Stimulated activated CD8-positive, alpha-beta memory T cell treated with anti-CD3 and anti-CD28 coated beads, Interleukin-12 subunit alpha, Interleukin-12 subunit beta, amount 100 ng/mL, for 4 hours (primary cell): ENCODE data around the gene CAMSAP1.

ENCODE experiments used
- DNase-seq: peaks from one replicate; pipeline ENCODE4 v3.0.0-alpha.2; 2020; ENCODE audit warnings: low read depth

The CAMSAP1 gene

DNA sequence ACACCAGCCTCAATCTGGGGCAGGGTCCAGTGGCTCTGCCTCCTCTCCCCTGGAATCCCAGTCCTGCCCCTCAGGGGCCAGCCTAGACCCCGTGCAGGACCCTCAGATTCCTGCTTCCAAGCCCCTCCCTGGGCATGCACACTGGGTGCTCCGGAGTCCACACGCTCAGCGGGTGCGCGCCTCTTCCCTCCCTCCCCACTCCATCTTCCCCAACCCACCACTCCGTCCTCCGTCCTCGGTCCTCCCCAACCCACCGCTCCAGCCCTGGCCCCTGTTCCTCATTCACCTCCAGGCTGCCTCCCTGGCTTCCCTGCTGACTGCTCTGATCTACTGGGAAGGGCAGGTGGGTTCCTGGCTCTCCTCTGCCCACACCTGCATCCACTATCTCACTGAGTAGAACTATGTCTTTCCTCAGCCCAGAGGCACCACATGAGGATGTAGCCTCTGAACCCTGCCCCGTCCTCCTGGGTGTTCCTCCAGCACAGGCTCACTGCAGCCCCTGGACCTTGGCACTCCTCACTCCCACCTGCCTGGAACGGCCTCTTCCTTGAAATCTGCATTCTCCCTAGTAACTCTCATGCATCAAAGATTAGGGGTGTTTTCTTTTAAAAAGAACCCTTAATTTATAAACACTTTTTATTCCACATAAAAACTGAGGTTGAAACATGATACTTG, 92.8 kb downstream of the CAMSAP1 start:
- no peak for DNase-seq

DNA sequence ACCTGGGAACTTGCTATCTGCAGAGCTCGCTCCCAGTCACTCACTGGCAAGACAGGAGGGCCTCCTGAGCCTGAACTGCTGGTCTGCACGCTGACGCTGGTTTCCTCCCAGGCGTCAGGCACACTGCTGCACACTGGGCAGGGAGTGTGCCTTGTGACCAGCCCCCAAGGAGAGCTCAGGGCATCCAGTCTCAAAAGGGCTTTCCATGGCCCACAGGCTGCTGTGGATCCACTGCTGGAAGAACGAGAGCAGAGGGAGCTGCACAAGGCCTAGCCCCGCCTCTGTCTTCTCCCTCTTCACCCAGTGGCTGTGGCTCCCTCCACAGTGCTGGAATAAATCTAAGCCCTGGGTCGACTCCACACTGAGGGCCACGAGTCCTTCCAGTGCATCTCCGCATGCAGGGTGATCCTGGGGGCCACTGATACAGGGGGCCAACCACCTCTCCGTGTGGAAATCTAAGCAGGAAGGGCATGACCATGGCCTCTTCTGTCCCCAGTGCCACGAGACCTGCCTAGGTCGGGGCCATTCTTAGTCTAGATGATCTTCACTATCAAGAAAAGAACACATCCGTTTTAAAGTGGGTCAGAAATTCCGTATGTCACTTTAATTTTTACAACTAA, 93.6 kb downstream of the CAMSAP1 start:
- DNase-seq, result no peak

- no peak for DNase-seq
These were observed 94.4 kb downstream of the CAMSAP1 start for GRCh38 chr9:135812961-135813360.

GRCh38 chr9:135811801-135812200, 95.5 kb downstream of the CAMSAP1 start:
- no peak for DNase-seq

- no peak for DNase-seq
These were observed 96.4 kb downstream of the CAMSAP1 start for GRCh38 chr9:135810806-135811575.

GRCh38 chr9:135809166-135809565, 98.2 kb downstream of the CAMSAP1 start:
- DNase-seq, result no peak

- DNase-seq, result no peak
These were observed 101.8 kb downstream of the CAMSAP1 start for GRCh38 chr9:135805422-135806022.

DNA sequence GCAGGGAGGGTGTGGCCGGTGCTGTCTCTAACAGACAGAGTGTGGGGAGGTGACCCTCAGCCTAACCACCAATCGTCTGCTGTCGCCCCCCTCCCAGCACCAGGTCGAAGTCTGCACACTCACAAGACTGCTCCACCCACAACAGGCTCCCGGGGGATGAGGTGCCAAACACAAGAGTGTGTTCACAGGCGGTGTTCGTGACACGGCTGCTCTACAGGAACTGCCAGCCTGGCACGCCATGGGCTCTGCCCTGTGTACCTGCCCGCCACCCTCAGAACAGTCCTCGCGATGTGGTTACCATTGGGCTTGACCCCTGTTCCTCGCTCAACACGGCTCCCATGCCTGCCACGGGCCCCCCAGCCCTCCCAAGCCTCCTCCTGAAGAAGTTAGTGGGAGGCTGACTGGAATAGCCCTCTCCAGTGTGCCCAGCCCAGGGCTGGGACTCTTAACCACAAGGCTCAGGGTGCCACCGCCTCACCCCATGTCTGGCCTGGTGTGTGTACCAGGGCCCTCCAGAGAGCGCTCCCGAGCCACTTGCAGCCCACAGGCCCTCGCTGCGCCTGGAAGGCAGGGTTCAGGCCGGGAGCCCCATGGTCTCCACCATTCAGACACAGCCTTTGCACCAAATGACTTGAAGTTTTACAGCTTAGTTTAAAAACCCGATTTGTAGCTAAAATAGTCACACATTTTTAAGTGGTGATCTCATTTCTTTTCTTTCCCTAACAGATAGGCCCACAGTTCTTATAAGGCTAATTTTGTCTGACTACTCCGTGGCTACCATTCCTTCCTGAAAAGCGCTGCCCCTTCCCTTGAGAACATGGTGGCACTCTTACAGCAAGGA, 102.5 kb downstream of the CAMSAP1 start:
- DNase-seq, result no peak

DNA sequence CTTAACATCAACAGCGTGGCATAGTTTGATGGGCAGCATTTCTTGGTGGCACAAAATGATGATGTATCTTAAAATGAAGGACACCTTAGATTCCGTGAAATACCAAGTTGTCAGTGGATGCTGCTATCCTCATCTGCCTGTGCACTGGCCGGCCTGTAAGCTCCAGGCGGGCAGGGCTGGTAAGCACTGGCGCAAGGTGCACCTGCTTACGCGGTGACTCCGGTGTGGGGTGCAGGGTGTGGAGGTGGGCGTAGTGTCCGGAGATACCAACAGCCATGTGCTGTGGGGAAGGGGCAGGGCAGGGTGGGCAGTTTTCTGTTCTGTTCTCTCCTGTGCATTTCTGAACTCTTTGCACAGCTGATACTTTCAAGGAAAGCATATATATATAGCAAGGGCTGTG, 103.9 kb downstream of the CAMSAP1 start:
- no peak for DNase-seq

DNA sequence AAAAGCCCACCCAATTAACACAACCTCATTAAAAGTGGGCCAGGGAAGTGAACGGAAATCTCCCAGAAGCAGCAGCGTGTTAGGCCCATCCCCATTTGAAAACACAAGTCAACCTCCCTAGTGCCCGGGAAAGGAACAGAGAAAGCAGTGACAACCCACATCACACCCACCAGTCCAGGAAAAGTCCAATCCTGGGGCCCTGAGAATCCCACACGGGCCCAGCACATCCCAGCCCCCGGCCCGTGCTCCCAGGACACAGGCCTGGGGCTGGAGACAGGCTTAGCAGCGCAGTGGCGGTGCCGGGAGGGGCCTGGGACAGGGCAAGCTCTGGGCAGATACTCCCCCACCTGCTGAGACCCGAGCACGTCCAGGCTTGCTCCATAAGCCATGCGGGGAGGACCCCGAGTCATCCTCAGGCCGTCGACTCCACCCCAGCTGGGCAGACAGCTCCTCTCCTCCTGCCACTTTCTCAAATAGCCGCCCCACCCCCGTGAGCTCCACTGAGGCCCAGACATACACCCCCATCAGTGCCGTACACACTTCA, 104.4 kb downstream of the CAMSAP1 start:
- no peak for DNase-seq

GRCh38 chr9:135801070-135801469, 106.3 kb downstream of the CAMSAP1 start:
- DNase-seq, result no peak

DNA sequence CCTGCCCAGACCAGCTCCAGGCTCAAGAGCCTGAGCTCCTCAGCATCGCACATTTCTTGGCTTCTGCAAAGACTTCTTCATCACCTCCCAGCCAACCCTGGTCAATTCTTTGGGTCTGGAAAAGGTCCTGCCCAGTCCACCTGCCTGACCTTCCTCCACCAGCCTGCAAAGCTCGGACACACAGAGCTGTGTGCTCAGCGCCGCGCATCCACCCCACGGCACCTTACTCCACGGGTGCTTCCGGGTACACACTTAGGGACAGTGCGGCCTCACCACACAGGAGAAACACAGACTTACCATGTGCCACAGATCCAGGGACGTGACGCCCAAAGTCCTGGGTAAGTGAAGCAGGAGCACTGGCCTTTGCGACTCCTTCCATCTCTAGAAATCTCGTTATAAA, 108.1 kb downstream of the CAMSAP1 start:
- DNase-seq, result no peak

- no peak for DNase-seq
These were observed 109.1 kb downstream of the CAMSAP1 start for GRCh38 chr9:135798263-135798585.

DNA sequence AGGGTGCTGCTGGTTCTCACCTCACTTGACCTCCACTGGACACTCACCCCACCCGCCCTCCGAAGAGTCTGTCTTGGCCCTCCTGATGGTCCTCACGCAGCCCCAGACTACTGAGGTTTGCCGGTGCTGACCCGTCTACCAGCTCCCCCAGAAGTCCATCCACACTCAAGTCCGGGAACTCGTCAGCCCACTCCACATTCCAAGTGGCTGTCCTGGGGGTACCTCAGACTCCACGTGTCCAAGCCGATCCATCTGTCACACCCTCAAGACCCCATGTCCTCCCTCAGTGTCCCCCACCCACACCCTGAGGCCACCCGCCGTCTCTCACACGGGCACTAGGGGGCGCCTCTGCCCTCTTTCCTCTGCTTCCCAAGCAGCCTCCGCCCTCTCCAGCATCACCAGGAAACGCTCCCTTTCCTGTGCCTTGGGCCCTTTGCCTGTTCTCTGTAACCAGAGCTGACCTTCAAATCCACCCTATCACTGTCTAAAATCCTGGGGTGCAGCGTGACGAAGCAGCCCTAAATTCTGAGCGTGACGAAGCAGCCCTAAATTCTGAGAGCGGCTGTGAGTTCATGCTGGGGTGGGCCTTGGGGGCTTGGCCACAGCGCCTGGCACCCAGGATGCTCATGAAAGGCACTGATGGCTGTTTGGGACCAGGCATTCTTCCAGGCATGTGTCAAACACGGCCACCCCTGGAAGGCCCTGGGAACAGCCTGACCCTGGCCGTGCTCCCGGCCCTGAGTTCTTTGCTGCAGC, 109.7 kb downstream of the CAMSAP1 start:
- no peak for DNase-seq

GRCh38 chr9:135796784-135797485, 110.4 kb downstream of the CAMSAP1 start:
- no peak for DNase-seq

GRCh38 chr9:135795391-135795790, 112.0 kb downstream of the CAMSAP1 start:
- DNase-seq, result no peak

- DNase-seq, result no peak
These were observed 112.9 kb downstream of the CAMSAP1 start for GRCh38 chr9:135794361-135794885.

DNA sequence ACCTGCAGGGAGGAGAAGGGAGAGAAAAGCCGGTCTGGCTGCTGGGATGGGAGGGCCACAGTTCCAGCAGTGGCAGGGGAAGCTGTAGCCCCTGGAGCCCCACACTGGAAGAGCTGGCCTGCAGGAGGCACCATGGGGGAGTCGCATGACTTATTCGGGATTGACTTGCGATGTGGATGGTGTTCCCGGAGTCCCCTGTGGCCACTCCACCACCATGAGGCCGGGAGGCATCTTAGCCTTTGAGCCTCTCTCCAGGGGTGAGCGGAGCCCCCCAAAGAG, 113.3 kb downstream of the CAMSAP1 start:
- no peak for DNase-seq

- no peak for DNase-seq
These were observed 113.9 kb downstream of the CAMSAP1 start for GRCh38 chr9:135793221-135794056.
